ENCODE measurements around the gene RPL27.

RPL27 gene

GRCh38 chr17:43015579-43015978 is 17.4 kb downstream of the RPL27 start:
- ATAC-seq (ENCODE audit: insufficient read depth, low read depth): no peak
- Histone ChIP-seq H3K4me2 (ENCODE audit: insufficient read depth, low read length) (no peak overlapping the region), H4K20me1 (ENCODE audit: insufficient read depth, low read length) (no peaks in the 10 kb centered on the region), H3K36me3 (ENCODE audit: insufficient read depth, low read length) (peaks cover 17% of the 10 kb centered on the region), H3K9me3 (ENCODE audit: insufficient read depth, low read length, severe bottlenecking) (no peaks in the 10 kb centered on the region), H2AFZ (ENCODE audit: low read depth, low read length) (no peak overlapping the region), H3K27me3 (ENCODE audit: insufficient read depth, low read length, poor library complexity) (no peaks in the 10 kb centered on the region), H3K9ac (ENCODE audit: low read depth, low read length) (no peak overlapping the region), H3K27ac (ENCODE audit: low read length) (no peak overlapping the region), H3K79me2 (ENCODE audit: insufficient read depth, low read length) (no peaks in the 10 kb centered on the region), H3K4me1 (ENCODE audit: insufficient read depth, low read length) (no peaks in the 10 kb centered on the region), H3K4me3 (ENCODE audit: low read depth in 1 of 2, low read length in 2 of 2) (no peak overlapping the region)
- TF ChIP-seq CTCF (IDR thresholded peaks at IDR 0.05; ENCODE audit: borderline replicate concordance, extremely low read depth, low read length, poor library complexity, severe bottlenecking) (no peak), EZH2 (IDR thresholded peaks at IDR 0.05; ENCODE audit: borderline replicate concordance, low read depth, low read length, severe bottlenecking) (no peak)
- no peak for DNase-seq

GRCh38 chr17:43016216-43016615 is 18.0 kb downstream of the RPL27 start:
- Histone ChIP-seq H2AFZ (ENCODE audit: low read depth, low read length) (no peak overlapping the region), H3K27ac (ENCODE audit: low read length) (no peak overlapping the region), H3K4me3 (ENCODE audit: low read depth in 1 of 2, low read length in 2 of 2) (no peak overlapping the region), H4K20me1 (ENCODE audit: insufficient read depth, low read length) (no peaks in the 10 kb centered on the region), H3K9ac (ENCODE audit: low read depth, low read length) (no peak overlapping the region), H3K4me2 (ENCODE audit: insufficient read depth, low read length) (no peak overlapping the region), H3K27me3 (ENCODE audit: insufficient read depth, low read length, poor library complexity) (no peaks in the 10 kb centered on the region), H3K79me2 (ENCODE audit: insufficient read depth, low read length) (no peaks in the 10 kb centered on the region), H3K9me3 (ENCODE audit: insufficient read depth, low read length, severe bottlenecking) (no peaks in the 10 kb centered on the region), H3K36me3 (ENCODE audit: insufficient read depth, low read length) (peaks cover 17% of the 10 kb centered on the region), H3K4me1 (ENCODE audit: insufficient read depth, low read length) (peaks cover 5% of the 10 kb centered on the region)
- DNase-seq: no peak
- TF ChIP-seq CTCF (IDR thresholded peaks at IDR 0.05; ENCODE audit: borderline replicate concordance, extremely low read depth, low read length, poor library complexity, severe bottlenecking) (no peak), EZH2 (IDR thresholded peaks at IDR 0.05; ENCODE audit: borderline replicate concordance, low read depth, low read length, severe bottlenecking) (no peak)
- ATAC-seq (ENCODE audit: insufficient read depth, low read depth): no peak

- Histone ChIP-seq H3K27me3 (ENCODE audit: insufficient read depth, low read length, poor library complexity) (peaks cover 6% of the 10 kb centered on the region), H3K4me3 (ENCODE audit: low read depth in 1 of 2, low read length in 2 of 2) (no peak overlapping the region), H4K20me1 (ENCODE audit: insufficient read depth, low read length) (no peaks in the 10 kb centered on the region), H2AFZ (ENCODE audit: low read depth, low read length) (no peak overlapping the region), H3K36me3 (ENCODE audit: insufficient read depth, low read length) (peaks cover 11% of the 10 kb centered on the region), H3K27ac (ENCODE audit: low read length) (no peak overlapping the region), H3K9ac (ENCODE audit: low read depth, low read length) (no peak overlapping the region), H3K4me1 (ENCODE audit: insufficient read depth, low read length) (peaks cover 20% of the 10 kb centered on the region), H3K79me2 (ENCODE audit: insufficient read depth, low read length) (no peaks in the 10 kb centered on the region), H3K9me3 (ENCODE audit: insufficient read depth, low read length, severe bottlenecking) (no peaks in the 10 kb centered on the region), H3K4me2 (ENCODE audit: insufficient read depth, low read length) (no peak overlapping the region)
- DNase-seq (peak; percentile 43), ATAC-seq (ENCODE audit: insufficient read depth, low read depth) (0 out of 3 replicates have a peak, but pooled peaks have one; percentile 22)
- TF ChIP-seq CTCF (IDR thresholded peaks at IDR 0.05; ENCODE audit: borderline replicate concordance, extremely low read depth, low read length, poor library complexity, severe bottlenecking): no peak
- TF ChIP-seq EZH2 (IDR thresholded peaks at IDR 0.05; ENCODE audit: borderline replicate concordance, low read depth, low read length, severe bottlenecking): no peak
These were observed 20.0 kb downstream of the RPL27 start for GRCh38 chr17:43018008-43018853.
